ENCODE data around the gene ICAM3. TPM values are rescaled to one million over a fixed set of nuclear protein-coding genes. Genes with fewer than 3 reads are reported as not detected.

The ICAM3 gene
- polyA plus RNA-seq, 1 of the 3 experiments (the other 2 are of a cell fraction), result 15.6 TPM

- H3K27me3 ChIP-seq (ENCODE audit: insufficient read depth), result no peaks in the 10 kb centered on the region
- WGBS (ENCODE audit: low lambda C conversion rate), result no CpG with 5 or more reads among the region's 19 CpGs
- H3K36me3 ChIP-seq (replicated peaks in 1 of 2; ENCODE audit: control insufficient read depth in 1 of 2, insufficient read depth in 2 of 2, low read length in 1 of 2), result peaks cover 13 to 29% of the 10 kb centered on the region in 2 experiments
- no peak overlapping the region for H2AFZ ChIP-seq (ENCODE audit: low read depth)
- no peaks in the 10 kb centered on the region for H3K9me2 ChIP-seq
- no peak for DNase-seq
- no peaks in the 10 kb centered on the region for H3K4me1 ChIP-seq (ENCODE audit: control insufficient read depth in 1 of 2, insufficient read depth in 2 of 2, low read depth in 1 of 2, low read length in 1 of 2)
- TF ChIP-seq TEAD4 (IDR thresholded peaks at IDR 0.05; ENCODE audit: borderline replicate concordance, insufficient read depth), result no peak
- no peak overlapping the region for H3K9ac ChIP-seq
- H3K4me3 ChIP-seq (ENCODE audit: low read depth in 2 of 2, low read length in 1 of 2), result no peak overlapping the region
- H3K9me3 ChIP-seq, result no peaks in the 10 kb centered on the region
- H3K79me2 ChIP-seq (ENCODE audit: insufficient read depth), result no peaks in the 10 kb centered on the region
- ChIA-PET CTCF (no interaction called here), POLR2A (no interaction called here)
- no peak overlapping the region for H3K27ac ChIP-seq (ENCODE audit: low read depth in 2 of 2, low read length in 1 of 2)
- no peaks in the 10 kb centered on the region for H4K20me1 ChIP-seq (ENCODE audit: insufficient read depth)
- H3K4me2 ChIP-seq, result no peak overlapping the region
- no peaks in the 10 kb centered on the region for H3F3A ChIP-seq (replicated peaks; ENCODE audit: insufficient read depth)
Measured at GRCh38 chr19:10364644-10365043, 25.2 kb upstream of the ICAM3 start.

GRCh38 chr19:10363789-10364281 lies 24.4 kb upstream of the ICAM3 start:
- Histone ChIP-seq H3K4me3 (ENCODE audit: low read depth in 2 of 2, low read length in 1 of 2) (no peak overlapping the region), H3K9ac (no peak overlapping the region), H4K20me1 (ENCODE audit: insufficient read depth) (no peaks in the 10 kb centered on the region), H3K9me2 (no peaks in the 10 kb centered on the region), H3K9me3 (no peaks in the 10 kb centered on the region), H3K4me1 (ENCODE audit: control insufficient read depth in 1 of 2, insufficient read depth in 2 of 2, low read depth in 1 of 2, low read length in 1 of 2) (no peaks in the 10 kb centered on the region), H3K27me3 (ENCODE audit: insufficient read depth) (no peaks in the 10 kb centered on the region), H3K27ac (ENCODE audit: low read depth in 2 of 2, low read length in 1 of 2) (no peak overlapping the region), H3K79me2 (ENCODE audit: insufficient read depth) (no peaks in the 10 kb centered on the region), H2AFZ (ENCODE audit: low read depth) (no peak overlapping the region), H3F3A (replicated peaks; ENCODE audit: insufficient read depth) (no peaks in the 10 kb centered on the region), H3K4me2 (no peak overlapping the region), H3K36me3 (replicated peaks in 1 of 2; ENCODE audit: control insufficient read depth in 1 of 2, insufficient read depth in 2 of 2, low read length in 1 of 2) (peaks cover 16 to 29% of the 10 kb centered on the region in 2 experiments)
- no peak for DNase-seq
- ChIA-PET CTCF (no interaction called here), POLR2A (no interaction called here)
- TF ChIP-seq ZBTB33 (IDR thresholded peaks at IDR 0.05; ENCODE audit: borderline replicate concordance, low read depth), result no peak
- no peak for TF ChIP-seq EZH2phosphoT487 (IDR thresholded peaks at IDR 0.05; ENCODE audit: borderline replicate concordance, low read depth)
- no peak for TF ChIP-seq RCOR1 (IDR thresholded peaks at IDR 0.05; ENCODE audit: low read length)
- no peak for TF ChIP-seq IRF3 (IDR thresholded peaks at IDR 0.05; ENCODE audit: low read depth, low read length)
- no peak for TF ChIP-seq TAF1 (IDR thresholded peaks at IDR 0.05; ENCODE audit: borderline replicate concordance, low read depth, low read length)
- no peak for TF ChIP-seq MXI1 (IDR thresholded peaks at IDR 0.05; ENCODE audit: low read depth, low read length)
- no peak for TF ChIP-seq USF1 (IDR thresholded peaks at IDR 0.05; ENCODE audit: borderline replicate concordance, low read depth)
- no peak for TF ChIP-seq YY1 (IDR thresholded peaks at IDR 0.05; ENCODE audit: low read depth)
- WGBS (ENCODE audit: low lambda C conversion rate), result 93% methylated on average over 6 of the region's 12 CpGs
